ENCODE data around the gene TMEM190. TPM values are rescaled to one million over a fixed set of nuclear protein-coding genes. Genes with fewer than 3 reads are reported as not detected.
A peak's percentile ranks its signal among the peaks of the same experiment; 100 is the strongest.

The TMEM190 gene
- polyA plus RNA-seq, 1 experiment, result 0.32 TPM

- ChIA-PET POLR2A (no interaction called here), CTCF (no interaction called here)
- no peak for DNase-seq (ENCODE audit: low read depth, low spot score)
- no peaks in the 10 kb centered on the region for H3K27me3 ChIP-seq (ENCODE audit: control insufficient read depth, insufficient read depth, low read length)
- TF ChIP-seq CTCF (IDR thresholded peaks at IDR 0.05; ENCODE audit: low read depth, low read length), result no peak
- no peak overlapping the region for H3K27ac ChIP-seq (ENCODE audit: low read depth, low read length)
- H3K4me3 ChIP-seq (ENCODE audit: low read depth, low read length), result no peak overlapping the region
- H3K9me3 ChIP-seq (ENCODE audit: control insufficient read depth, insufficient read depth, low read length), result no peaks in the 10 kb centered on the region; the same call in 1 of the 2 replicates
Measured at GRCh38 chr19:55365964-55366363, 10.7 kb upstream of the TMEM190 start.

GRCh38 chr19:55366790-55367189, 9.8 kb upstream of the TMEM190 start:
- no peak for DNase-seq (ENCODE audit: low read depth, low spot score)
- POLR2A ChIA-PET, result no interaction called here
- Histone ChIP-seq H3K9me3 (ENCODE audit: control insufficient read depth, insufficient read depth, low read length) (no peaks in the 10 kb centered on the region; the same call in 1 of the 2 replicates), H3K27me3 (ENCODE audit: control insufficient read depth, insufficient read depth, low read length) (no peaks in the 10 kb centered on the region), H3K27ac (ENCODE audit: low read depth, low read length) (no peak overlapping the region), H3K4me3 (ENCODE audit: low read depth, low read length) (no peak overlapping the region)
- CTCF ChIA-PET, result no interaction called here
- no peak for TF ChIP-seq CTCF (IDR thresholded peaks at IDR 0.05; ENCODE audit: low read depth, low read length)

GRCh38 chr19:55368106-55368505, 8.5 kb upstream of the TMEM190 start:
- no peak for DNase-seq (ENCODE audit: low read depth, low spot score)
- Histone ChIP-seq H3K9me3 (ENCODE audit: control insufficient read depth, insufficient read depth, low read length) (no peaks in the 10 kb centered on the region; the same call in 1 of the 2 replicates), H3K27ac (ENCODE audit: low read depth, low read length) (peak overlapping the region; percentile 75), H3K27me3 (ENCODE audit: control insufficient read depth, insufficient read depth, low read length) (no peaks in the 10 kb centered on the region), H3K4me3 (ENCODE audit: low read depth, low read length) (peak overlapping the region; percentile 62)
- TF ChIP-seq CTCF (IDR thresholded peaks at IDR 0.05; ENCODE audit: low read depth, low read length), result no peak
- ChIA-PET POLR2A (interaction anchor here (0.5 to 3.0 kb wide), 6 partner anchors 16 to 210 kb away, joined by 3 to 27 read pairs (median 12); partner anchors contain the start of genes KMT5C, TMEM238, TNNI3 and UBE2S), CTCF (no interaction called here)

GRCh38 chr19:55368701-55369563, 7.7 kb upstream of the TMEM190 start:
- DNase-seq (ENCODE audit: low read depth, low spot score), result no peak
- Histone ChIP-seq H3K4me3 (ENCODE audit: low read depth, low read length) (peak overlapping the region; percentile 62), H3K9me3 (ENCODE audit: control insufficient read depth, insufficient read depth, low read length) (no peaks in the 10 kb centered on the region; the same call in 1 of the 2 replicates), H3K27ac (ENCODE audit: low read depth, low read length) (peak overlapping the region; percentile 75), H3K27me3 (ENCODE audit: control insufficient read depth, insufficient read depth, low read length) (no peaks in the 10 kb centered on the region)
- TF ChIP-seq CTCF (IDR thresholded peaks at IDR 0.05; ENCODE audit: low read depth, low read length), result no peak
- ChIA-PET POLR2A (interaction anchor here (0.5 to 3.0 kb wide), 7 partner anchors 15 to 286 kb away, joined by 3 to 27 read pairs (median 4); partner anchors contain the start of genes KMT5C, TMEM238, TNNI3 and U2AF2), CTCF (interaction anchor here (0.6 kb wide), 1 partner anchor 69 kb away, joined by 3 read pairs; no protein-coding TSS in a partner anchor)
